Stimulated activated CD8-positive, alpha-beta memory T cell treated with anti-CD3 and anti-CD28 coated beads, Interleukin-2, amount 100 ng/mL, for 1 hour (primary cell): Measurements from ENCODE around the gene BLTP3A.
A peak's percentile ranks its signal among the peaks of the same experiment; 100 is the strongest.
"Not testable (repeated sequence)": the region's sequence is repeated elsewhere in the genome, so short reads cannot be mapped to it uniquely, and the experiment has no call there.

Experiments used
- DNase-seq, 2 donors: peaks; one replicate each; pipeline ENCODE4 v3.0.0-alpha.2; 2020; ENCODE audit warnings: low read depth in 2 of 2

BLTP3A gene

GRCh38 chr6:34791164-34791700, 651 bp upstream of the BLTP3A start:
- peak; percentile 8 to 28 for DNase-seq

GRCh38 chr6:34792605-34793500, 970 bp downstream of the BLTP3A start:
- DNase-seq, result no peak

- no peak for DNase-seq
Measured at GRCh38 chr6:34793877-34794276, 2.0 kb downstream of the BLTP3A start.

GRCh38 chr6:34795836-34796425, 4.0 kb downstream of the BLTP3A start:
- no peak for DNase-seq

DNA sequence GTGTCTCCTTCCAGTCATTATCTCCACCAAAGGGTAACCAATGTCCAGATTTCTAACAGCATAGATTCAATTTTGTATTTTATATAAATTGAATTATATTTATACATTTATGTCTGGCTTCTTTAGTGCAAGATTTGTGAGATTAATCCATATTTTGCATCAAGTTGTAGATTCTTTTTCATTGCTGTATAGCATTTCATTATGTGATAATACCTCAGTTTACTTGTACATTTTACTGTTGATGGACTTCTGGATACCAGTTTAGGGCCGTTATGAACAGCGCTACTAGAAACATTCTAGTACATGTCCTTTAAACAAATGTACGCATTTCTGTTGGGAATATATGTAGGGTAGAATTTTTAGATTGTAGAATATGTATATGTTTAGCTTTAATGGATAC, 6.2 kb downstream of the BLTP3A start:
- DNase-seq, result no peak

DNA sequence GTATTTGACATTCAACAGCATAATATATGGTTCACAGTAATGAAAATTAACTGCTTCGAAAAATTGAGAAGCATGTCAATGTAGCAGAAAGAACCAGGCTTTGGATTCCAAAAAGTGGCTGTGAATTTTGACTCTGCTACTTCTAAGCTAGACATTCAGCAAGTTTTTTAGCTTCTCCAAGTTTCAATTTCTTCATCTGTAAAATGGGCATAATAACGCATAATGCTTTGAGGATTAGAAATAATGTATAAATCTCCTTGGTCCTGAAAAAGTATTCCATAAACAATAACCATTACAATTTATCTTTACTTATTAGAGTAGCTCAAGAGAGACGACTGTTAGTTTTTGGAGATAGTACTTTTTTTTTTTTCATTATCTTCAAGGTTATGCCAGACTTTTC, 7.7 kb downstream of the BLTP3A start:
- DNase-seq, result no peak

DNA sequence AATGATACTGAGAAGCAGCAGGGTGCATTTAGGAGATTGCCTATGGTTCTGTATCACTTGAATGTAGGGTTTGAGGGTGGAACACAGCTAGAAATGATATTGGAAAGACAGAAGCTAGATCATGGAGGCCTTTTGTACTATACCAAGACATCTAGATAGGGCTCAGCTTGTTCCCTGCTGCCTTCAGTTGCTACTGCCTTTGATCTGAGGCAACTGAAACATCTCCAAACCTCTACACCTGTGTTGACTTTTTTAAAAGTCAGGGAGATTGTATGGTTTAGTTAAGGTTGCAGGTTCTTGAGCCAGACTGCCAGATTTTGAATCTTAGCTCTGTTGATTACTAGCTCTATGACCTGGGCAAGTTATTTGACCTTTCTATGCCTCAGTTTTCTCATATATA, 12.7 kb downstream of the BLTP3A start:
- DNase-seq, result no peak

DNA sequence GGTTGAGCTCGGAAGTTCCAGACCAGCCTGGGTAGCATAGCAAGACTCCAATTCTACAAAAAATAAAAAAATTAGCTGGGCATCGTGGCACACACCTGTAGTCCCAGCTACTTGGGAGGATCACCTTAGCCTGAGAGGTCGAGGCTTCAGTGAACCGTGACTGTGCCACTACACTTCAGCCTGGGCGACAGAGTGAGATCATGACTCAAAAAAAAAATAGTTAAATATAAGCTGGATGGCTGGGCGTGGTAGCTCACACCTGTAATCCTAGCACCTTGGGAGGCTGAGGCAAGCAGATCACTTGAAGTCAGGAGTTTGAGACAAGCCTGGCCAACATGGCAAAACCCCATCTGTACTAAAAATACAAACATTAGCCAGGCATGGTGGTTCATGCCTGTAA, 13.2 kb downstream of the BLTP3A start:
- not testable (repeated sequence) for DNase-seq

- DNase-seq, result no peak
Measured at GRCh38 chr6:34806738-34807453, 15.0 kb downstream of the BLTP3A start.

DNA sequence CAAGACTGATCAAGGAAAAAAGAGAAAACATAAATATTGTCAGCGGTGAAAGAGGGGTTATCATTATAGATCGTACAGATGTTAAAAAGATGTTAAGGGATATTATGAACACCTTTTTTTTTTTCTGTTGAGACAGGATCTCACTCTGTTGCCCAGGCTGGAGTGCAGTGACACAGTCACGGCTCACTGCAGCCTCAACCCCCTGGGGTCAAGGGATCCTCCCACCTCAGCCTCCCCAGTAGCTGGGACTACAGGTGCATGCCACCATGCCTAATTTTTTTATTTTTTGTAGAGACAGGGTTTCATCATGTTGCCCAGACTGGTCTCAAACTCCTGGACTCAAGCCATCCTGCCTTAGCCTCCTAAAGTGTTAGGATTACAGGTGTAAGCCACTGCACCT, 16.6 kb downstream of the BLTP3A start:
- DNase-seq, result not testable (repeated sequence)

GRCh38 chr6:34809419-34809818, 17.5 kb downstream of the BLTP3A start:
- DNase-seq, result not testable (repeated sequence)

- DNase-seq, result no peak
Measured at GRCh38 chr6:34810017-34810882, 18.4 kb downstream of the BLTP3A start.

DNA sequence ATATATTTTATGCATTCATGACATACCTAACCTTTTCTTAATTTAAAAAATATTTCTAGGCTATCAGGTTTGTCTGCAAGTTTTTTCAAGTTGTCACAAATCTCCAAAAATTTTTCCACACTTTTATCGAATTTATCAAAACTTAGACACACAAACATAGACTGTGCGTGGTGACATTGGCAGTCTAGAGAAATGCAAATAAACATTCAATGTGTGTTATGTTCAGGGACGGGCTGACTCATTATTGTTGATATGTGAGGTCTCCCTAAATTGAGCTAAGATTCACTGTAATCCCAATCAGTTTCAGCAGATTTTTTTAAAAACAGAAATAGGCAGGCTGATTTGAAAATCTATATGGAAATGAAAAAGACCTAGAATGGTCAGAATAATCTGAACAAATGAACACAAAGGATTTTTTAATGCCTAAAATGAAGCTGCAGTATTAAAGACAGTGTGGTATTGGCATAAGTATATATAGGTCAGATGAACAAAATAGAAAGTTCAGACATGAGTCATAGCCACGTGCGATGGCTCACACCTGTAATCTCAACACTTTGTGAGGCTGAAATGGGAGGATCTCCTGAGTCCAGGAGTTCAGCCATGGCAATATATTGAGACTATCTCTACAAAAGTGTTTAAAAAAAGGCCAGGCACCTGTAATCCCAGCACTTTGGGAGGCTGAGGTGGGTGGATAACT, 19.2 kb downstream of the BLTP3A start:
- no peak for DNase-seq

GRCh38 chr6:34813028-34813713, 21.3 kb downstream of the BLTP3A start:
- no peak for DNase-seq

- no peak for DNase-seq
Measured at GRCh38 chr6:34816635-34817301, 24.9 kb downstream of the BLTP3A start.

DNA sequence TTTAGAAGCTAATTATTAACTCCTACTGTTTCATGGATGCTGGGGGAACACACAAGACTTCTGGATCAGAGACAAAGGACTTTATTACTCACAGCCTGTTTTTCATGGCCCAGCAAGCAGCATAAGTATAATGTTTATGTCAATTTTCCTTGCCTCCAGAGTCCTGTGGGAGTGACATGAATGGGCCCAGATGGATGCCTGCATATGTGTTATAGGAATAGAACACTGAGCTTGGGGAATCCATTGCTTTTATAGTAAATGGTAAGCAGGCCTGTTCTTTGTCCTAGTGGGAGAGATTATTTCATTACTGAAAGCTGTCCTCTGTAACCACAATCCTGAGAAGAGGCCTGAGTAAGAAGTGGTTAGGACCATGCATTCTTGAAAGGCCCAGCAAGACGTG, 25.6 kb downstream of the BLTP3A start:
- DNase-seq, result no peak

- DNase-seq, result not testable (repeated sequence)
Measured at GRCh38 chr6:34818872-34819570, 27.1 kb downstream of the BLTP3A start.

DNA sequence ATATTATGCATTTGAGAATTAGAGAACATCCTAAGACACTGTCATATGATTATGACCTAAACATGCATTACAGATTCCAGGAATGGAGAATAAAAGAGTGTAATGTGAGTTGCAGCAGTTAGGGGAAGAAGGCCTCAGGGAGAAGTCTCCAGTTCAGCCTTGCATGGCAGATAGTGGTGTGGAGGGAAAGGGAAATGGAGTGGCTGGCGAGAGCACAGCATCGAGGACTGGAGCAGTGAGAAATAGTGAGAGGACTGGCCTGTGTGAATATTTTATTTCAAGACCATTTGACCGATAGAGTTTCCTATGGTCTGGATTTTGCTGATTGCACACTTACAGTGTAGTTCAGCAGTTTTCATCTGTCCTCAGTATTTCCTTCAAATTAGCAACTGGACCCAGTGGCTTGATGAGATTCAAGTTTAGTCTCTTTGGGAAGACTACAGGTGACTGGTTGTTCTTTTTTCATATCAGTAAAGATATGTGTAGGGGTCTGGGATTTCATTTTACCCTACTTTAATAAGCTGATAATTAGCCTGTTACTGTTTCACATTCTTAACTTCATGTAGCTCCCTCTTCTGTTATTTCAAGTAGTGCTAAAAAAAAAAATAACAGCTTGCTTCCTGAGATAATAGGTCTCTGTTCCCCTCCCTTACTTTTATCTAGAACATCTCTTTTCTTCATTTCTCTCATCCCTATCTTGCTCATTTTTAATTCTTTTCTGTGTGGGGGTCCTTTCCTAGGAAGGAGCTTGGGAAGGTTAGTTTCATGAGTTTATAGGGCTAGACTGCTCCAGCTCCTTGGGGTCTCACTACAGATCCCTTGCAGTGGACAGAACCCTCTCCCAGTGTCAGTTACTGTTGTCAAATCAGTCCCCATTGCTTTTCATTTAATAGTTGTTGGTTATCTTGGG, 27.9 kb downstream of the BLTP3A start:
- no peak for DNase-seq
